ENCODE results near the gene CRHR1.
A peak's percentile ranks its signal among the peaks of the same experiment; 100 is the strongest.

The CRHR1 gene

GRCh38 chr17:45783593-45784292 is 377 bp upstream of the CRHR1 start (continued):
- no peak for TF ChIP-seq CTCF (tag by site-specific recombination; IDR thresholded peaks at IDR 0.05)
- 0 out of 2 replicates have a peak, but pooled peaks have one; percentile 41 for TF ChIP-seq ZBTB17 (tag by site-specific recombination; IDR thresholded peaks at IDR 0.05)
- TF ChIP-seq HOXD13 (CRISPR knock-in tag; IDR thresholded peaks at IDR 0.05; ENCODE audit: borderline replicate concordance), result no peak
- no peak for TF ChIP-seq YY1 (tag by site-specific recombination; IDR thresholded peaks at IDR 0.05)
- TF ChIP-seq ZFP3 (tag by site-specific recombination; IDR thresholded peaks at IDR 0.05; ENCODE audit: low read depth), result no peak
- TF ChIP-seq ZNF366 (tag by site-specific recombination; conservative IDR thresholded peaks at IDR 0.05), result peak; percentile 62; the same call in 1 of the 2 replicates
- peak; percentile 63 for TF ChIP-seq ZBTB20 (tag by site-specific recombination; IDR thresholded peaks at IDR 0.05)
- TF ChIP-seq ZBTB48 (tag by site-specific recombination; IDR thresholded peaks at IDR 0.05), result peak; percentile 98
- no peak for TF ChIP-seq ZNF501 (tag by site-specific recombination; IDR thresholded peaks at IDR 0.05)
- TF ChIP-seq ZNF114 (tag by site-specific recombination; IDR thresholded peaks at IDR 0.05), result no peak
- no peak for TF ChIP-seq ZNF48 (tag by site-specific recombination; IDR thresholded peaks at IDR 0.05)
- TF ChIP-seq ZFP37 (tag by site-specific recombination; IDR thresholded peaks at IDR 0.05), result no peak
- no peak for TF ChIP-seq ZNF776 (tag by site-specific recombination; IDR thresholded peaks at IDR 0.05; ENCODE audit: borderline replicate concordance)
- no peak for TF ChIP-seq ZNF658 (tag by site-specific recombination; IDR thresholded peaks at IDR 0.05)
- TF ChIP-seq PRDM10 (tag by site-specific recombination; IDR thresholded peaks at IDR 0.05), result peak; percentile 87
- no peak for TF ChIP-seq GLI4 (tag by site-specific recombination; IDR thresholded peaks at IDR 0.05)
- TF ChIP-seq BCL11A (tag by site-specific recombination; IDR thresholded peaks at IDR 0.05; ENCODE audit: low read depth), result no peak
- TF ChIP-seq ZNF473 (tag by site-specific recombination; IDR thresholded peaks at IDR 0.05), result no peak
- no peak for TF ChIP-seq REST (tag by site-specific recombination; IDR thresholded peaks at IDR 0.05)
- no peak for TF ChIP-seq ZNF701 (tag by site-specific recombination; IDR thresholded peaks at IDR 0.05)
- no peak; the same call in 1 of the 2 replicates for TF ChIP-seq KLF8 (tag by site-specific recombination; IDR thresholded peaks at IDR 0.05)
- TF ChIP-seq ZNF843 (tag by site-specific recombination; IDR thresholded peaks at IDR 0.05), result no peak
- TF ChIP-seq ZNF138 (tag by site-specific recombination; IDR thresholded peaks at IDR 0.05; ENCODE audit: borderline replicate concordance), result no peak
- TF ChIP-seq ZNF280C (tag by site-specific recombination; IDR thresholded peaks at IDR 0.05), result no peak
- 0 out of 2 replicates have a peak, but pooled peaks have one; percentile 48 for TF ChIP-seq SP7 (tag by site-specific recombination; IDR thresholded peaks at IDR 0.05)
- peak; percentile 26; the same call in 1 of the 2 replicates for TF ChIP-seq EGR2 (tag by site-specific recombination; IDR thresholded peaks at IDR 0.05; ENCODE audit: low read depth)
- no peak for TF ChIP-seq ZNF549 (tag by site-specific recombination; IDR thresholded peaks at IDR 0.05)
- peak; percentile 16; the same call in 1 of the 2 replicates for TF ChIP-seq KLF1 (tag by site-specific recombination; IDR thresholded peaks at IDR 0.05)
- TF ChIP-seq REPIN1 (tag by site-specific recombination; IDR thresholded peaks at IDR 0.05; ENCODE audit: low read depth), result no peak
- no peak for TF ChIP-seq ZNF202 (tag by site-specific recombination; IDR thresholded peaks at IDR 0.05; ENCODE audit: borderline replicate concordance)
- TF ChIP-seq ZNF214 (tag by site-specific recombination; IDR thresholded peaks at IDR 0.05; ENCODE audit: borderline replicate concordance), result no peak
